SK-N-SH (cell line): ENCODE measurements around the gene PLXNA4. TPM values are rescaled to one million over a fixed set of nuclear protein-coding genes. Genes with fewer than 3 reads are reported as not detected.

Source experiments
- CTCF ChIA-PET: fragments of 300-600, 350-600 bp; formaldehyde crosslinking; extraction: SDS; loops from one replicate; lab custom pipeline; 2021; lab: Yijun Ruan, JAX
- POLR2A ChIA-PET: fragments of 350-600 bp; sonication (Branson Sonifier 250); formaldehyde crosslinking; extraction: SDS; loops from one replicate; lab custom pipeline; 2020; ENCODE audit warnings: antibody characterized with exemption, inconsistent platforms; lab: Yijun Ruan, JAX
- DNase-seq: peaks from one replicate; pipeline ENCODE4 v3.0.0; 2012
- H2AFZ ChIP-seq: fragments of 200-600 bp; sonication (generic); 2 replicates; pipeline ENCODE4 v1.8.1; 2016; ENCODE audit warnings: antibody characterized with exemption, mild to moderate bottlenecking, low read depth
- H3F3A ChIP-seq: fragments of 200-600 bp; sonication (generic); replicated peaks from 2 replicates; pipeline ENCODE3; 2016; ENCODE audit warnings: antibody characterized with exemption, mild to moderate bottlenecking; ENCODE audit not compliant: insufficient read depth
- H3K27ac ChIP-seq, 2 experiments: fragments of 200-500 bp in 1 of 2; fragments of 200-600 bp in 1 of 2; sonication (Bioruptor generic) in 1 of 2; sonication (generic), shearing (Covaris generic) in 1 of 2; 2 replicates each; pipeline versions ENCODE4 v1.5.1 to v1.6.1; 2014 to 2016; ENCODE audit warnings: low read depth in 2 of 2, inconsistent platforms in 1 of 2, low read length in 1 of 2, mild to moderate bottlenecking in 1 of 2, mixed read lengths in 1 of 2
- H3K27me3 ChIP-seq: fragments of 200-600 bp; sonication (generic), shearing (Covaris generic); 2 replicates; pipeline ENCODE4 v1.6.1; 2016; ENCODE audit warnings: mixed run types; ENCODE audit not compliant: insufficient read depth
- H3K36me3 ChIP-seq, 2 experiments: fragments of 200-500 bp in 1 of 2; fragments of 200-600 bp in 1 of 2; sonication (Bioruptor generic) in 1 of 2; sonication (generic) in 1 of 2; replicated peaks in 1 of 2; 2 replicates each; pipeline versions ENCODE3 to v1.5.1; 2014 to 2016; ENCODE audit warnings: low read length in 1 of 2, mild to moderate bottlenecking in 1 of 2; ENCODE audit not compliant: insufficient read depth in 2 of 2, control insufficient read depth in 1 of 2
- H3K4me1 ChIP-seq, 2 experiments: fragments of 200-500 bp in 1 of 2; fragments of 200-600 bp in 1 of 2; sonication (Bioruptor generic) in 1 of 2; sonication (generic), shearing (Covaris generic) in 1 of 2; 2 replicates each; pipeline versions ENCODE4 v1.5.1 to v1.6.1; 2014 to 2016; ENCODE audit warnings: low read depth in 1 of 2, low read length in 1 of 2, mixed run types in 1 of 2; ENCODE audit not compliant: insufficient read depth in 2 of 2, control insufficient read depth in 1 of 2
- H3K4me2 ChIP-seq: fragments of 200-600 bp; sonication (generic), shearing (Covaris generic); 2 replicates; pipeline ENCODE4 v1.6.1; 2017; ENCODE audit warnings: mixed run types
- H3K4me3 ChIP-seq, 2 experiments: fragments of 200-500 bp in 1 of 2; fragments of 200-600 bp in 1 of 2; sonication (Bioruptor generic) in 1 of 2; sonication (generic), shearing (Covaris generic) in 1 of 2; 2 replicates each; pipeline versions ENCODE4 v1.5.1 to v1.8.1; 2014 to 2016; ENCODE audit warnings: low read depth in 2 of 2, inconsistent platforms in 1 of 2, low read length in 1 of 2, mild to moderate bottlenecking in 1 of 2, mixed read lengths in 1 of 2, moderate library complexity in 1 of 2
- H3K79me2 ChIP-seq: fragments of 200-600 bp; sonication (generic); 2 replicates; pipeline ENCODE4 v1.8.1; 2017; ENCODE audit warnings: mild to moderate bottlenecking; ENCODE audit not compliant: insufficient read depth
- H3K9ac ChIP-seq: fragments of 200-600 bp; sonication (generic); 2 replicates; pipeline ENCODE4 v1.6.1; 2017; ENCODE audit warnings: mixed run types
- H3K9me2 ChIP-seq: fragments of 200-600 bp; sonication (generic); 2 replicates; pipeline ENCODE4 v1.6.1; 2017; ENCODE audit warnings: mixed run types
- H3K9me3 ChIP-seq: fragments of 200-600 bp; sonication (generic); 2 replicates; pipeline ENCODE4 v1.6.1; 2017; ENCODE audit warnings: mixed run types, mild to moderate bottlenecking, moderate library complexity
- H4K20me1 ChIP-seq: fragments of 200-600 bp; sonication (generic); 2 replicates; pipeline ENCODE4 v1.6.1; 2017; ENCODE audit warnings: mild to moderate bottlenecking, mixed run types; ENCODE audit not compliant: insufficient read depth
- FOXM1 ChIP-seq: IDR thresholded peaks from 2 replicates; pipeline ENCODE4 v1.4.0; 2012; ENCODE audit warnings: low read depth, mild to moderate bottlenecking
- JUND ChIP-seq: IDR thresholded peaks from 2 replicates; pipeline ENCODE4 v1.4.0; 2012
- MXI1 ChIP-seq: IDR thresholded peaks from 2 replicates; pipeline ENCODE4 v1.6.1; 2012; ENCODE audit warnings: mild to moderate bottlenecking, low read depth, low read length, improper control_type of control experiment
- NFIC ChIP-seq: IDR thresholded peaks from 2 replicates; pipeline ENCODE4 v1.4.0; 2012; ENCODE audit warnings: borderline replicate concordance
- PBX3 ChIP-seq: IDR thresholded peaks from 2 replicates; pipeline ENCODE4; 2012
- POLR2AphosphoS5 ChIP-seq: IDR thresholded peaks from 2 replicates; pipeline ENCODE4 v1.6.1; 2012; ENCODE audit warnings: low read depth, low read length
- RCOR1 ChIP-seq: fragments of 150-350 bp; IDR thresholded peaks from 2 replicates; pipeline ENCODE4 v1.6.1; 2017; ENCODE audit warnings: antibody characterized with exemption, low read length
- REST ChIP-seq: IDR thresholded peaks from 2 replicates; pipeline ENCODE4 v1.6.1; 2012; ENCODE audit warnings: mild to moderate bottlenecking, low read depth, low read length, moderate library complexity
- RFX5 ChIP-seq: IDR thresholded peaks from 2 replicates; pipeline ENCODE4 v1.6.1; 2012; ENCODE audit warnings: mild to moderate bottlenecking, improper control_type of control experiment, low read length
- SIN3A ChIP-seq: IDR thresholded peaks from 2 replicates; pipeline ENCODE4 v1.6.1; 2012; ENCODE audit warnings: low read depth, mild to moderate bottlenecking, low read length, moderate library complexity, borderline replicate concordance
- SMC3 ChIP-seq: IDR thresholded peaks from 2 replicates; pipeline ENCODE4 v1.6.1; 2012; ENCODE audit warnings: low read depth, low read length, improper control_type of control experiment
- TCF12 ChIP-seq: IDR thresholded peaks from 2 replicates; pipeline ENCODE4 v1.4.0; 2012
- USF2 ChIP-seq: fragments of 150-350 bp; IDR thresholded peaks from 2 replicates; pipeline ENCODE4 v1.6.1; 2017; ENCODE audit warnings: antibody characterized with exemption, low read length, low read depth, borderline replicate concordance
- WGBS: methylation state at CpG from one replicate; pipeline ENCODE4 v1.1.6; 2017; ENCODE audit warnings: low lambda C conversion rate; 5-methylcytosine and 5-hydroxymethylcytosine counted together
- polyA plus RNA-seq, 3 experiments: library from polyadenylated mRNA; depleted of rRNA; stranded (reverse); fragments of >200 nt; gene quantifications; 2 replicates each; pipeline ENCODE4 v1.2.3, GENCODE V29; 2012
- TF ChIP-seq, protein P1 (sequence below): IDR thresholded peaks from 2 replicates; pipeline ENCODE4 v1.4.0; 2012; ENCODE audit warnings: low read depth

Gene PLXNA4
- polyA plus RNA-seq, 1 of the 3 experiments (the other 2 are of a cell fraction), result 2.4 TPM

GRCh38 chr7:132373879-132374278 is 202.4 kb downstream of the PLXNA4 start:
- DNase-seq, result no peak
- no peaks in the 10 kb centered on the region for H3F3A ChIP-seq
- H3K79me2 ChIP-seq, result no peaks in the 10 kb centered on the region
- no peaks in the 10 kb centered on the region for H4K20me1 ChIP-seq
- peaks cover 0 to 33% of the 10 kb centered on the region in 2 experiments; a peak in 2 of 4 replicates for H3K4me1 ChIP-seq
- no peak overlapping the region for H2AFZ ChIP-seq
- no peak overlapping the region for H3K4me3 ChIP-seq
- ChIA-PET CTCF (interaction anchor here (0.9 to 4.1 kb wide), 10 partner anchors 13 to 207 kb away, joined by 3 to 24 read pairs (median 4); no protein-coding TSS in a partner anchor), POLR2A (interaction anchor here (2.5 kb wide), 1 partner anchor 13 kb away, joined by 7 read pairs; no protein-coding TSS in a partner anchor)
- H3K27me3 ChIP-seq, result no peaks in the 10 kb centered on the region
- WGBS, result 20% methylated on average over 4 of the region's 4 CpGs
- no peaks in the 10 kb centered on the region for H3K9me2 ChIP-seq
- H3K9ac ChIP-seq, result no peak overlapping the region
- no peaks in the 10 kb centered on the region for H3K36me3 ChIP-seq
- H3K4me2 ChIP-seq, result no peak overlapping the region
- 0 out of 4 replicates have a peak overlapping the region, but pooled peaks of 1 of the 2 experiments have one; percentile 34 for H3K27ac ChIP-seq
- TF ChIP-seq PBX3 (peak; percentile 25; the same call in 1 of the 2 replicates), SIN3A (no peak), MXI1 (no peak), TCF12 (peak; percentile 43; the same call in 1 of the 2 replicates)
- no peaks in the 10 kb centered on the region for H3K9me3 ChIP-seq

GRCh38 chr7:132373041-132373440 is 203.2 kb downstream of the PLXNA4 start:
- Histone ChIP-seq H4K20me1 (peaks cover 5% of the 10 kb centered on the region; the same call in 1 of the 2 replicates), H3K9ac (no peak overlapping the region), H3K4me1 (peaks cover 0 to 42% of the 10 kb centered on the region in 2 experiments; a peak in 2 of 4 replicates), H3K9me3 (no peaks in the 10 kb centered on the region), H3K4me3 (no peak overlapping the region), H3K27ac (no peak overlapping the region), H3K4me2 (no peak overlapping the region), H3K79me2 (no peaks in the 10 kb centered on the region), H3K9me2 (no peaks in the 10 kb centered on the region), H2AFZ (no peak overlapping the region), H3K27me3 (no peaks in the 10 kb centered on the region), H3K36me3 (no peaks in the 10 kb centered on the region), H3F3A (no peaks in the 10 kb centered on the region)
- ChIA-PET POLR2A (interaction anchor here (2.5 kb wide), 1 partner anchor 14 kb away, joined by 7 read pairs; no protein-coding TSS in a partner anchor), CTCF (interaction anchor here (1.4 to 4.1 kb wide), 4 partner anchors 9 to 208 kb away, joined by 3 to 24 read pairs (median 4); no protein-coding TSS in a partner anchor)
- 85% methylated on average over 3 of the region's 3 CpGs for WGBS
- DNase-seq, result no peak
- TF ChIP-seq POLR2AphosphoS5 (no peak), PBX3 (no peak), FOXM1 (no peak), NFIC (no peak)

DNA sequence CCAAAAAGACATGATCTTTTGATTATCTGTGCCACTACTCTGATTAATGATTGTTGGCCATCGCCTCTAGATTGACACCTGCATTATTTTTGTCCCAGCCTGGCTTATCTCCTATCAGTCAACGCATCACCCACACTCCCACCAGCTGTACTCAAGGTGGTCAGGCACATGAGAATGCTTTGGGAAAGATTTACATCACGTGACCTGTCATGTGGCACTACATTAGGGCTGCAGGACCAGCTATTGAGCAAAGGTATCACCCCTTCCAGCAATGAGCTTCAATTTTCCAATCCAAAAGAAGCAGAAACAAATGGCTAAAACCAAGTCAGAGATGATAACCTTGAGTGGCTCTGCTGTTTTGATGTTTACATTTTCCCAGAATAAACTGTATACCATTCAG is 204.3 kb downstream of the PLXNA4 start:
- CTCF ChIA-PET, result interaction anchor here (1.0 to 4.1 kb wide), 6 partner anchors 10 to 427 kb away, joined by 3 to 24 read pairs (median 4); no protein-coding TSS in a partner anchor
- TF ChIP-seq USF2 (no peak), SMC3 (no peak), RFX5 (no peak), RCOR1 (no peak), REST (no peak), JUND (no peak)
- TF ChIP-seq, protein P1, sequence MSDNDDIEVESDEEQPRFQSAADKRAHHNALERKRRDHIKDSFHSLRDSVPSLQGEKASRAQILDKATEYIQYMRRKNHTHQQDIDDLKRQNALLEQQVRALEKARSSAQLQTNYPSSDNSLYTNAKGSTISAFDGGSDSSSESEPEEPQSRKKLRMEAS, result no peak

More for the DNA sequence above, 204.3 kb downstream of the PLXNA4 start:
- Histone ChIP-seq H3K4me3 (no peak overlapping the region), H3K79me2 (no peaks in the 10 kb centered on the region), H3K9me2 (no peaks in the 10 kb centered on the region), H3K36me3 (no peaks in the 10 kb centered on the region), H3K9me3 (no peaks in the 10 kb centered on the region), H3K27ac (no peak overlapping the region), H3F3A (no peaks in the 10 kb centered on the region), H3K9ac (no peak overlapping the region), H4K20me1 (peaks cover 5% of the 10 kb centered on the region; the same call in 1 of the 2 replicates), H3K4me2 (no peak overlapping the region), H3K27me3 (no peaks in the 10 kb centered on the region; the same call in 1 of the 2 replicates), H2AFZ (no peak overlapping the region), H3K4me1 (peaks cover 0 to 35% of the 10 kb centered on the region in 2 experiments; a peak in 2 of 4 replicates)
- no peak for DNase-seq
- POLR2A ChIA-PET, result no interaction called here
- WGBS, result 44% methylated on average over 3 of the region's 3 CpGs
